GM12878 (cell line): ENCODE results near the gene IL19.

Experiments used
- CTCF ChIP-seq, 3 experiments: IDR thresholded peaks in 2 of 3; conservative IDR thresholded peaks in 1 of 3; 2 replicates each; pipeline ENCODE4 v1.5.1; 2011; ENCODE audit warnings: low read depth in 3 of 3, low read length in 3 of 3, mild to moderate bottlenecking in 3 of 3, control low read depth in 2 of 3, moderate library complexity in 2 of 3, inconsistent platforms in 1 of 3, mixed read lengths in 1 of 3; ENCODE audit not compliant: control insufficient read depth in 2 of 3, insufficient read depth in 1 of 3; ENCODE audit errors: extremely low read depth in 1 of 3
- POLR2A ChIP-seq: IDR thresholded peaks from 2 replicates; pipeline ENCODE4 v1.6.1; 2011; ENCODE audit warnings: low read depth, mild to moderate bottlenecking, low read length
- TARDBP ChIP-seq: IDR thresholded peaks from 2 replicates; pipeline ENCODE4 v1.6.1; 2016; ENCODE audit warnings: borderline replicate concordance

- TF ChIP-seq POLR2A, result no peak
- no peak for TF ChIP-seq CTCF (IDR thresholded peaks at IDR 0.05 in 2 of 3, conservative IDR thresholded peaks at IDR 0.05 in 1 of 3; ENCODE audit: control insufficient read depth in 2 of 3, extremely low read depth in 1 of 3, insufficient read depth in 1 of 3, low read depth in 3 of 3, low read length in 3 of 3)
- no peak for TF ChIP-seq TARDBP
Observed at GRCh38 chr1:206883160-206883559, 112.6 kb downstream of the IL19 start.
